Measurements from ENCODE around the gene GOLT1A. TPM values are rescaled to one million over a fixed set of nuclear protein-coding genes. Genes with fewer than 3 reads are reported as not detected.

GOLT1A gene
- total and polyA plus RNA-seq, 2 of the 8 experiments (the other 6 are each of a cell fraction or from before 2014, with no cell fraction given) = 7.5 to 8.5 TPM

DNA sequence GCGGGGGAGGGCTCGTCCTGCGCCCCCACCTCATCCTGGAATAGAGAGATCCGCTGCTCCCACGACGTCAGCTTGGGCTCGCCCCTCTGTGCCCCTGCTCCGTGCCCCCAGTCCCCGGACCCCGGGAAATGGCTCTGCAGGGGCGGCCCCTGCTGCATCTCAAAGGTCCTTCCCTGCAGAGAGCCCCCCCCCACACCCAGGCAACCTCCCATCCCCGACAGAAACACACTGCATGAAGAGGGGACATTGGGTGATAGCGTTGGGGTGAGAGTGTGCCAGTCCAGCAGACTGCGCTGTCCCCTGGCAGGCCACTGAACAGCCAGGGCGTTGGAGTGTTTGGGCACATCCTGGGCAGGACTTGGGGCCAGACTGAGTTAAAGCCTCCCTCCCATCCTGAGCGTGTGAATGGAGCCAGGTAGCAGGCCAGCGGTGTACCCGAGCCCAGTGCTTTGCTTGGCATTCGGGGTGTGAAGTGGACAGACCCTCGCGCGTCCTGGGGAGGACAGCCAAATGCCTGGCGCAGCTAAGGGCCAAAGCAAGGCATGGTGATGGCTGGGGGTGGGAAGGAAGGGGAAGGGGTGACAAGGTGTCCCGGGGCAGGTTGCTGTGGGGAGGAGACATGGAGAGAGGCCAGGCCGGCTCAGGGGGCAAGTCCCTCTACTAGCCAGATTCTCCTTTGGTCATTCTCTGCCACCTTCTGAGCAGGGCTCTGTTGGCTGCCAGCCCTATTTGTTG, 61.3 kb downstream of the GOLT1A start:
- no peaks in the 10 kb centered on the region for H3K79me1 ChIP-seq (ENCODE audit: low read depth, low read length)
- H3K9me3 ChIP-seq (ENCODE audit: insufficient read depth in 2 of 2, low read depth in 1 of 2, low read length in 1 of 2) = no peaks in the 10 kb centered on the region
- peaks cover 0 to 33% (median 24%) of the 10 kb centered on the region in 4 experiments; a peak in 6 of 7 replicates for H3K4me1 ChIP-seq (replicated peaks in 1 of 4; ENCODE audit: control insufficient read depth in 3 of 4, insufficient read depth in 4 of 4, low read length in 3 of 4)
- H3K9ac ChIP-seq (replicated peaks in 1 of 4; ENCODE audit: extremely low read depth in 1 of 4, low read depth in 3 of 4, low read length in 3 of 4) = no peak overlapping the region
- H3K27me3 ChIP-seq (replicated peaks in 1 of 4; ENCODE audit: control insufficient read depth in 3 of 4, extremely low read depth in 1 of 4, insufficient read depth in 3 of 4, low read length in 3 of 4) = peaks cover 0 to 21% (median 17%) of the 10 kb centered on the region in 4 experiments; a peak in 5 of 7 replicates
- no peak overlapping the region for H3K27ac ChIP-seq (ENCODE audit: low read depth, low read length)
- peak overlapping the region; percentile 72 for H2AFZ ChIP-seq (ENCODE audit: low read length)
- H3K79me2 ChIP-seq (ENCODE audit: control insufficient read depth in 1 of 2, insufficient read depth in 2 of 2, low read length in 2 of 2) = no peaks in the 10 kb centered on the region
- ChIA-PET CTCF (ENCODE audit: partially characterized antibody) (interaction anchor here (0.9 to 18.7 kb wide), 11 partner anchors 10 to 292 kb away, joined by 3 to 360 read pairs (median 16); partner anchors contain the start of genes GOLT1A and KISS1), POLR2A (ENCODE audit: partially characterized antibody) (interaction anchor here (0.9 to 6.5 kb wide), 7 partner anchors 11 to 290 kb away, joined by 3 to 35 read pairs (median 7); partner anchors contain the start of gene SNRPE)
- H4K91ac ChIP-seq (replicated peaks; ENCODE audit: insufficient read length, low read length) = peak overlapping the region; percentile 44
- H3K23me2 ChIP-seq (ENCODE audit: low read depth, low read length) = peaks cover 12% of the 10 kb centered on the region; the same call in 1 of the 2 replicates
- H2AK5ac ChIP-seq (ENCODE audit: low read depth, low read length) = no peak overlapping the region
- H3K4ac ChIP-seq (replicated peaks; ENCODE audit: insufficient read length, low read depth, low read length) = no peak overlapping the region
- H3K18ac ChIP-seq (ENCODE audit: extremely low read depth, low read length) = peak overlapping the region; percentile 79
- H2BK15ac ChIP-seq (ENCODE audit: low read length) = no peak overlapping the region; the same call in 1 of the 2 replicates
- no peak for FAIRE-seq
- H3K56ac ChIP-seq (replicated peaks; ENCODE audit: insufficient read length, low read depth, low read length) = no peak overlapping the region
- no peak overlapping the region for H3K14ac ChIP-seq (ENCODE audit: insufficient read length)
- peak overlapping the region; percentile 83; the same call in 1 of the 2 replicates for H2BK12ac ChIP-seq (ENCODE audit: low read depth, low read length)
- H3K4me2 ChIP-seq (ENCODE audit: insufficient read depth in 1 of 2, low read depth in 2 of 2, low read length in 2 of 2) = peak overlapping the region; percentile 65 to 82
- WGBS, 2 experiments (ENCODE audit: extremely low coverage in 1 of 2, insufficient coverage in 1 of 2, insufficient read length in 1 of 2, insufficient replicate concordance in 2 of 2, low coverage in 1 of 2, low lambda C conversion rate in 2 of 2, missing lambda C conversion rate in 1 of 2) = 61% methylated on average over 14 of the region's 25 CpGs; no CpG with 5 or more reads in 1 of the 2 experiments
- peak overlapping the region; percentile 51 to 77 (median 68) for H3K4me3 ChIP-seq (ENCODE audit: extremely low read depth in 1 of 4, insufficient read depth in 2 of 4, low read depth in 3 of 4, low read length in 4 of 4)
- TF ChIP-seq CTBP2 (IDR thresholded peaks at IDR 0.05; ENCODE audit: borderline replicate concordance, insufficient read depth, insufficient read length, low read length) = peak; percentile 32
- peak; percentile 10 for TF ChIP-seq RNF2 (IDR thresholded peaks at IDR 0.05; ENCODE audit: borderline replicate concordance, low read depth, low read length, missing control alignments, poor library complexity, severe bottlenecking)
- TF ChIP-seq RBBP5 (IDR thresholded peaks at IDR 0.05; ENCODE audit: borderline replicate concordance, low read depth, low read length) = peak; percentile 21; the same call in 1 of the 2 replicates
- no peak for TF ChIP-seq TAF1 (IDR thresholded peaks at IDR 0.05; ENCODE audit: low read depth, low read length)
- peak; percentile 2 for TF ChIP-seq KDM4A (IDR thresholded peaks at IDR 0.05; ENCODE audit: low read depth, low read length, severe bottlenecking)
- H3K36me3 ChIP-seq (ENCODE audit: control insufficient read depth in 2 of 4, insufficient read depth in 4 of 4, low read length in 3 of 4) = no peaks in the 10 kb centered on the region
- H4K8ac ChIP-seq (ENCODE audit: extremely low read depth, insufficient read depth, low read length) = peak overlapping the region; percentile 47; the same call in 1 of the 2 replicates
- no peak overlapping the region for H4K5ac ChIP-seq (ENCODE audit: insufficient read length, low read depth, low read length)
- no peak overlapping the region for H3K23ac ChIP-seq (ENCODE audit: insufficient read length)
- peak in 1 of 2 experiments; percentile 87 for DNase-seq (ENCODE audit: low read depth in 1 of 2, low spot score in 2 of 2)
- no peak overlapping the region for H2BK120ac ChIP-seq (replicated peaks; ENCODE audit: low read depth, low read length)
- no peaks in the 10 kb centered on the region for H4K20me1 ChIP-seq (replicated peaks in 1 of 2; ENCODE audit: control insufficient read depth in 1 of 2, insufficient read depth in 2 of 2, low read length in 2 of 2)
- H2BK5ac ChIP-seq (ENCODE audit: low read depth, low read length) = peak overlapping the region; percentile 69; the same call in 1 of the 2 replicates
- no peak overlapping the region for H2BK20ac ChIP-seq (ENCODE audit: low read length)
